CD4-positive, alpha-beta T cell (primary cell): ENCODE measurements around the gene HOXA13. TPM values are rescaled to one million over a fixed set of nuclear protein-coding genes. Genes with fewer than 3 reads are reported as not detected.

ENCODE experiments used
- ATAC-seq: fragments of 200-7000 bp; cut with Tn5 transposase; one replicate; pipeline ENCODE4 v1.10.0; 2022; ENCODE audit warnings: mild to moderate bottlenecking; ENCODE audit not compliant: poor library complexity
- CTCF ChIA-PET: fragments of 350-600 bp; sonication (Branson Sonifier 250); formaldehyde crosslinking; loops from one replicate; lab custom pipeline; 2021; ENCODE audit warnings: antibody characterized with exemption, inconsistent platforms; lab: Charles Lee
- POLR2A ChIA-PET: fragments of 350-600 bp; sonication (Branson Sonifier 250); formaldehyde crosslinking; loops from one replicate; lab custom pipeline; 2021; ENCODE audit warnings: antibody characterized with exemption, inconsistent platforms; lab: Charles Lee
- DNase-seq, 14 experiments: peaks; one replicate each; pipeline ENCODE4 v3.0.0-alpha.2; 2013 to 2020; ENCODE audit warnings: mixed read lengths in 2 of 14
- H3K27ac ChIP-seq, 2 donors: one replicate each; pipeline versions ENCODE4 v1.5.1 to v1.7.0; 2013; ENCODE audit warnings: low read length in 2 of 2, low read depth in 1 of 2, mild to moderate bottlenecking in 1 of 2
- H3K27me3 ChIP-seq, 2 experiments: 1 replicate in 1 of 2; 2 replicates in 1 of 2; pipeline versions ENCODE4 v1.6.1 to v1.7.0; 2013; ENCODE audit warnings: low read length in 2 of 2, control low read depth in 1 of 2, mild to moderate bottlenecking in 1 of 2, moderate library complexity in 1 of 2; ENCODE audit not compliant: insufficient read depth in 2 of 2, control insufficient read depth in 1 of 2
- H3K36me3 ChIP-seq: one replicate; pipeline ENCODE4 v1.6.1; 2013; ENCODE audit warnings: low read length, control low read depth; ENCODE audit not compliant: insufficient read depth
- H3K4me1 ChIP-seq: one replicate; pipeline ENCODE4 v1.6.1; 2013; ENCODE audit warnings: low read length, control low read depth; ENCODE audit not compliant: insufficient read depth
- H3K4me3 ChIP-seq: one replicate; pipeline ENCODE4 v1.5.1; 2013; ENCODE audit warnings: mild to moderate bottlenecking, low read length, moderate library complexity
- H3K9me3 ChIP-seq, 2 experiments: 1 replicate in 1 of 2; 2 replicates in 1 of 2; pipeline versions ENCODE4 v1.6.1 to v1.7.0; 2013; ENCODE audit warnings: low read length in 2 of 2, mild to moderate bottlenecking in 2 of 2, control low read depth in 1 of 2, moderate library complexity in 1 of 2; ENCODE audit not compliant: control insufficient read depth in 1 of 2, insufficient read depth in 1 of 2
- H3K27ac Mint-ChIP-seq: one replicate; pipeline ENCODE4 v1.8.0; 2020; ENCODE audit warnings: mixed read lengths
- H3K27me3 Mint-ChIP-seq: one replicate; pipeline ENCODE4 v1.8.0; 2021; ENCODE audit warnings: mixed read lengths
- H3K36me3 Mint-ChIP-seq: one replicate; pipeline ENCODE4 v1.8.0; 2021; ENCODE audit warnings: low read depth, mixed read lengths
- H3K4me1 Mint-ChIP-seq: one replicate; pipeline ENCODE4 v1.8.0; 2021; ENCODE audit warnings: low read depth, mixed read lengths
- H3K4me3 Mint-ChIP-seq: one replicate; pipeline ENCODE4 v1.8.0; 2020; ENCODE audit warnings: mild to moderate bottlenecking, mixed read lengths
- H3K9me3 Mint-ChIP-seq: one replicate; pipeline ENCODE4 v1.8.0; 2020; ENCODE audit warnings: mixed read lengths
- intact Hi-C, 2 experiments: fragments of 100-400 bp; cut with DNase I in 1 of 2; cut with micrococcal nuclease in 1 of 2; formaldehyde crosslinking; loops; one replicate each; pipeline versions ENCODE4 v1.15.1 to v1.9.0; 2023 to 2025; cut with DNase I, micrococcal nuclease
- total RNA-seq, 174 experiments: library from RNA in 2 of 174; stranded (reverse) in 2 of 174; gene quantifications; one replicate each; pipeline ENCODE4 v1.2.3 and lab custom pipeline; 2021 to 2026
- TF ChIP-seq, protein P1 (sequence below): fragments of 200-600 bp; IDR thresholded peaks from one replicate; pipeline ENCODE4 v1.8.0; 2022; ENCODE audit warnings: antibody characterized with exemption, mild to moderate bottlenecking

Gene HOXA13
- total RNA-seq, 2 experiments from 2014 or later = not detected

DNA sequence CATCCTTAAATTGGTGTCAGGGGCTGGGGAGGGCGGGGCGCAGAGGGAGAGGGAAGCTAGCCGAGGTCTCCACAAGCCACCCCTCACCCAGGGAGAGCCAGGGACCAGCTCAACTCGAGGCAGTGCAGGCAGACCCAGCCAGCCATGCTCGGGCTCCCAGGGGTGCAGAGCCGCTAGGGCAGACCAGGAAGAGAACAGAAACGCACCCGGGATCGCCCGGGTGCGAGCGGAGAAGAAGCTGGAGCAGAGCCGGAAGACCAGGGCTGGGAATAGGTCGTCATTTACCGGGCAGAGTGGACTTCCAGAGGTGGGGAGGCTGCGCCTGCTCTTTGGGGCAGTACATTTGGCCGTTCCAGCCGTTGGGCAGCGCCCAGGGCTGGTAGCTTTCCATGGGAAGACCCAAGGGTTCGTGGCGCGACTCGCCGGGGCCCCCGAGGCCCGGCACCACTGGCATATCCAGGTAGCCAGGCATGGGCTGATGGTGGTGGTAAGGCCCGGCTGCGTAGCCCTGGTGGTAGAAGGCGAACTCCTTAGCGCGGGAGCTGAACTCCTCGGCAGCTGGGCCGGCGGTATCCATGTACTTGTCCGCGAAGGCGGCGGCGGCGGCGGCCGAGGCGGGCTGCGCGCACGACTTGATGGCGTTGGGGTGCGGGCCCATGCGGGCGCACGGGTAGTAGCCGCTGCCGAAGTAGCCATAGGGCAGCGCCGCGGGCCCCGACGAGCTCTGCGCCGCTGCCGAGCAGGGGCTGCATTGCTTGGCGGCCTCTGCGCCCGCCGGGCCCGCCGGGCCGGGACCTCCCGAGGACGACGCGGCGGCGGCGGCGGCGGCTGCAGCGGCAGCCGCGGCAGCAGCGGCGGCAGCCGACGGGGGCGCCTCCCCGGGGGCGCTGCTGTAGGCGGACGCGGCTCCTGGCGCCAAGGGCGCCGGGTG is 755 bp downstream of the HOXA13 start:
- DNase-seq = peak in 1 of 14 experiments; percentile 39
- H3K4me1 ChIP-seq = peaks cover 40% of the 10 kb centered on the region
- peak; percentile 19 for ATAC-seq
- no peak overlapping the region for H3K4me3 ChIP-seq
- Mint-ChIP-seq H3K4me1 (peaks cover 38% of the 10 kb centered on the region), H3K36me3 (no peaks in the 10 kb centered on the region), H3K27me3 (peaks cover 89% of the 10 kb centered on the region), H3K4me3 (peak overlapping the region; percentile 26), H3K9me3 (no peaks in the 10 kb centered on the region), H3K27ac (no peak overlapping the region)
- no peak overlapping the region for H3K27ac ChIP-seq
- intact Hi-C loops = loop anchor here (5.0 to 10.0 kb wide), 9 partner anchors 47 to 986 kb away; partner anchors contain the start of genes HIBADH (in 2 of the 2), HOXA3 (in 1 of the 2), JAZF1 (in 1 of the 2) and TAX1BP1 (in 1 of the 2)
- no peaks in the 10 kb centered on the region for H3K36me3 ChIP-seq
- CTCF ChIA-PET = interaction anchor here (1.4 kb wide), 1 partner anchor 12 kb away, joined by 4 read pairs; no protein-coding TSS in a partner anchor
- TF ChIP-seq, protein P1, sequence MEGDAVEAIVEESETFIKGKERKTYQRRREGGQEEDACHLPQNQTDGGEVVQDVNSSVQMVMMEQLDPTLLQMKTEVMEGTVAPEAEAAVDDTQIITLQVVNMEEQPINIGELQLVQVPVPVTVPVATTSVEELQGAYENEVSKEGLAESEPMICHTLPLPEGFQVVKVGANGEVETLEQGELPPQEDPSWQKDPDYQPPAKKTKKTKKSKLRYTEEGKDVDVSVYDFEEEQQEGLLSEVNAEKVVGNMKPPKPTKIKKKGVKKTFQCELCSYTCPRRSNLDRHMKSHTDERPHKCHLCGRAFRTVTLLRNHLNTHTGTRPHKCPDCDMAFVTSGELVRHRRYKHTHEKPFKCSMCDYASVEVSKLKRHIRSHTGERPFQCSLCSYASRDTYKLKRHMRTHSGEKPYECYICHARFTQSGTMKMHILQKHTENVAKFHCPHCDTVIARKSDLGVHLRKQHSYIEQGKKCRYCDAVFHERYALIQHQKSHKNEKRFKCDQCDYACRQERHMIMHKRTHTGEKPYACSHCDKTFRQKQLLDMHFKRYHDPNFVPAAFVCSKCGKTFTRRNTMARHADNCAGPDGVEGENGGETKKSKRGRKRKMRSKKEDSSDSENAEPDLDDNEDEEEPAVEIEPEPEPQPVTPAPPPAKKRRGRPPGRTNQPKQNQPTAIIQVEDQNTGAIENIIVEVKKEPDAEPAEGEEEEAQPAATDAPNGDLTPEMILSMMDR = no peak
- peaks cover 82 to 89% of the 10 kb centered on the region in 2 experiments for H3K27me3 ChIP-seq
- POLR2A ChIA-PET = interaction anchor here (0.7 to 1.5 kb wide), 4 partner anchors 13 to 1337 kb away, joined by 3 to 4 read pairs (median 3); partner anchors contain the start of gene HIBADH
- H3K9me3 ChIP-seq = peaks cover 0 to 27% of the 10 kb centered on the region in 2 experiments

DNA sequence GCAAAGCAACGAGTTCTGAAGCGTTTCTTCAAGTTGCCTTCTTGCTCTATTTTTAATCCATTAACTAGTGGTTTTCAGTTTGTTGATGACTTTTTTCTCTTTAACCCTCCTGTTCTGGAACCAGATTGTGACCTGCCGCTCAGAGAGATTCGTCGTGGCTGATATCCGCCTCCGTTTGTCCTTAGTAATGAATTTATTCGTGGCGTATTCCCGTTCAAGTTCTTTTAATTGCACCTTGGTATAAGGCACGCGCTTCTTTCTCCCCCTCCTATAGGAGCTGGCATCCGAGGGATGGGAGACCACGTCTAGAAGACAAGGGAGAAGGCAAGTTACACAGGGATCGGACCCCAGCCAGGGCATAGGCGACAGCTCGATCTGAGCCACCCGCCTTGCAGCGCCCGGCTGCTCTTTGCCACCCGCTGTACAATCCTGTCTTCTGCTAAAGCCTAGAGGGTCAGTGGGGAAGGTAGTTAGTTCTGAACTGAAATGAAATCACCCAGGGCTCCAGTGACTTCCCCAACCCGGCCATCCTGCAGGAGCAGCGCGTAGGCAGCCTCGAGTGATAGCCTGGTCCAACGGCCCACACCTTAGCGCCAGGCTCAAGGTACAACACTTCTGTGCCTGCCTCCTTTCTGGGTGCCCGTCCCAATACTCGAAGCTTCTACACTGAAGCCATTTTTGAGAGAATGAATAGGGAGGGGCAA is 1.6 kb downstream of the HOXA13 start:
- TF ChIP-seq, protein P1 = no peak
- Histone ChIP-seq H3K27me3 (peaks cover 82 to 89% of the 10 kb centered on the region in 2 experiments), H3K27ac (no peak overlapping the region), H3K4me3 (no peak overlapping the region), H3K36me3 (no peaks in the 10 kb centered on the region), H3K9me3 (peaks cover 0 to 22% of the 10 kb centered on the region in 2 experiments), H3K4me1 (peaks cover 47% of the 10 kb centered on the region)
- CTCF ChIA-PET = no interaction called here
- Mint-ChIP-seq H3K9me3 (no peaks in the 10 kb centered on the region), H3K4me1 (peaks cover 39% of the 10 kb centered on the region), H3K4me3 (peak overlapping the region; percentile 26), H3K27ac (no peak overlapping the region), H3K36me3 (no peaks in the 10 kb centered on the region), H3K27me3 (peaks cover 89% of the 10 kb centered on the region)
- DNase-seq (no peak), ATAC-seq (no peak)
- intact Hi-C loops = loop anchor here (5.0 to 10.0 kb wide), 9 partner anchors 46 to 987 kb away; partner anchors contain the start of genes HIBADH (in 2 of the 2), HOXA3 (in 1 of the 2), JAZF1 (in 1 of the 2) and TAX1BP1 (in 1 of the 2)
- POLR2A ChIA-PET = interaction anchor here (0.7 to 1.5 kb wide), 3 partner anchors 15 to 1336 kb away, joined by 3 to 4 read pairs (median 3); partner anchors contain the start of gene HIBADH
